Neural cell (in vitro differentiated cells): Measurements from ENCODE around the gene SLC39A13. TPM values are rescaled to one million over a fixed set of nuclear protein-coding genes. Genes with fewer than 3 reads are reported as not detected.

Experiments used
- H2AFZ ChIP-seq: fragments of 200-600, 300-800 bp; sonication (generic), shearing (Covaris generic); 2 replicates; pipeline ENCODE4 v1.6.0; 2014; ENCODE audit warnings: low read depth, mild to moderate bottlenecking, antibody characterized with exemption, low read length, moderate library complexity
- H3F3A ChIP-seq: fragments of 200-600 bp; shearing (Covaris generic); 2 replicates; pipeline ENCODE4 v1.6.1; 2016; ENCODE audit warnings: mild to moderate bottlenecking, moderate library complexity, mixed read lengths, antibody characterized with exemption, low read length; ENCODE audit not compliant: insufficient read depth, poor library complexity, severe bottlenecking
- H3K27ac ChIP-seq: fragments of 200-600, 300-800 bp; sonication (generic), shearing (Covaris generic); 2 replicates; pipeline ENCODE4 v1.5.1; 2014; ENCODE audit warnings: mild to moderate bottlenecking, low read length, moderate library complexity
- H3K27me3 ChIP-seq: fragments of 300-800, 200-600 bp; sonication (generic), shearing (Covaris generic); 2 replicates; pipeline ENCODE4 v1.6.0; 2014; ENCODE audit warnings: mild to moderate bottlenecking, low read depth, low read length, moderate library complexity; ENCODE audit not compliant: insufficient read depth
- H3K36me3 ChIP-seq: fragments of 300-800, 200-600 bp; sonication (generic), shearing (Covaris generic); 2 replicates; pipeline ENCODE4 v1.5.1; 2014; ENCODE audit warnings: mild to moderate bottlenecking, antibody characterized with exemption, low read length, moderate library complexity; ENCODE audit not compliant: insufficient read depth
- H3K4me2 ChIP-seq: fragments of 300-800, 200-600 bp; sonication (generic), shearing (Covaris generic); 2 replicates; pipeline ENCODE4 v1.6.0; 2014; ENCODE audit warnings: mild to moderate bottlenecking, low read length
- H3K4me3 ChIP-seq: fragments of 300-800, 200-600 bp; sonication (generic), shearing (Covaris generic); 2 replicates; pipeline ENCODE4 v1.5.1; 2014; ENCODE audit warnings: mild to moderate bottlenecking, low read length, moderate library complexity
- H3K79me2 ChIP-seq: fragments of 200-600 bp; shearing (Covaris generic); replicated peaks from 2 replicates; pipeline ENCODE4 v1.6.0; 2014; ENCODE audit warnings: mild to moderate bottlenecking, low read length, moderate library complexity; ENCODE audit not compliant: insufficient read depth
- H3K9ac ChIP-seq: fragments of 300-800, 200-600 bp; sonication (generic), shearing (Covaris generic); 2 replicates; pipeline ENCODE4 v1.6.1; 2016; ENCODE audit warnings: mild to moderate bottlenecking, low read length, mixed read lengths
- H3K9me2 ChIP-seq: fragments of 200-600 bp; shearing (Covaris generic); 2 replicates; pipeline ENCODE4 v1.6.1; 2016; ENCODE audit warnings: mild to moderate bottlenecking, low read length, mixed read lengths; ENCODE audit not compliant: insufficient read depth
- H3K9me3 ChIP-seq: fragments of 200-600, 300-800 bp; sonication (generic), shearing (Covaris generic); 2 replicates; pipeline ENCODE4 v1.6.1; 2016; ENCODE audit warnings: mild to moderate bottlenecking, mixed run types, low read length, moderate library complexity, mixed read lengths
- H4K20me1 ChIP-seq: fragments of 200-600 bp; shearing (Covaris generic); 2 replicates; pipeline ENCODE4 v1.6.1; 2016; ENCODE audit warnings: mild to moderate bottlenecking, mixed run types; ENCODE audit not compliant: insufficient read depth
- EP300 ChIP-seq: fragments of 450-650 bp; conservative IDR thresholded peaks from 2 replicates; pipeline ENCODE4 v1.6.1; 2014; ENCODE audit warnings: antibody characterized with exemption, mild to moderate bottlenecking, moderate library complexity; ENCODE audit not compliant: poor library complexity, severe bottlenecking
- EZH2 ChIP-seq: fragments of 200-600, 300-800 bp; shearing (Covaris generic), sonication (generic); IDR thresholded peaks from 2 replicates; pipeline ENCODE4 v1.6.1; 2014; ENCODE audit warnings: antibody characterized with exemption, low read length, borderline replicate concordance, mild to moderate bottlenecking; ENCODE audit not compliant: insufficient read depth, poor library complexity, severe bottlenecking
- MXI1 ChIP-seq: fragments of 450-650 bp; conservative IDR thresholded peaks from 2 replicates; pipeline ENCODE4 v1.6.1; 2014; ENCODE audit warnings: antibody characterized with exemption, mild to moderate bottlenecking; ENCODE audit not compliant: poor library complexity, severe bottlenecking
- POLR2AphosphoS5 ChIP-seq: IDR thresholded peaks from 2 replicates; pipeline ENCODE4 v1.6.1; 2012
- RAD21 ChIP-seq: fragments of 450-650 bp; conservative IDR thresholded peaks from 2 replicates; pipeline ENCODE4 v1.6.1; 2014; ENCODE audit warnings: antibody characterized with exemption, mild to moderate bottlenecking, moderate library complexity
- REST ChIP-seq: IDR thresholded peaks from 2 replicates; pipeline ENCODE4 v1.6.1; 2012; ENCODE audit warnings: borderline replicate concordance
- SMC3 ChIP-seq: fragments of 450-650 bp; conservative IDR thresholded peaks from 2 replicates; pipeline ENCODE4 v1.6.1; 2014; ENCODE audit warnings: antibody characterized with exemption, mild to moderate bottlenecking, moderate library complexity; ENCODE audit not compliant: poor library complexity
- TAF1 ChIP-seq: IDR thresholded peaks from 2 replicates; pipeline ENCODE4 v1.6.1; 2012; ENCODE audit warnings: low read depth
- polyA plus RNA-seq: library from polyadenylated mRNA; depleted of rRNA; stranded (reverse); fragments of >200 nt; gene quantifications from 2 replicates; pipeline ENCODE4 v1.2.3, GENCODE V29; 2014
- TF ChIP-seq, protein P1 (sequence below): fragments of 450-650 bp; IDR thresholded peaks from 2 replicates; pipeline ENCODE4 v1.5.1; 2014; ENCODE audit warnings: antibody characterized with exemption, mild to moderate bottlenecking, moderate library complexity; ENCODE audit not compliant: poor library complexity, severe bottlenecking

SLC39A13 gene
- polyA plus RNA-seq, 1 donor from 2014 or later: 48.0 TPM

GRCh38 chr11:47383071-47383470 lies 25.3 kb upstream of the SLC39A13 start:
- no peaks in the 10 kb centered on the region for H4K20me1 ChIP-seq
- no peak overlapping the region for H3K27ac ChIP-seq
- H3K9me2 ChIP-seq: no peaks in the 10 kb centered on the region
- no peaks in the 10 kb centered on the region for H3K9me3 ChIP-seq
- no peaks in the 10 kb centered on the region for H3K79me2 ChIP-seq
- H3K4me2 ChIP-seq: no peak overlapping the region
- no peaks in the 10 kb centered on the region for H3K36me3 ChIP-seq
- no peaks in the 10 kb centered on the region for H3K27me3 ChIP-seq
- H3K9ac ChIP-seq: no peak overlapping the region
- no peak overlapping the region for H3K4me3 ChIP-seq
- TF ChIP-seq SMC3: no peak
- no peak for TF ChIP-seq REST
- no peak for TF ChIP-seq MXI1
- no peak for TF ChIP-seq EP300
- TF ChIP-seq RAD21: no peak
- TF ChIP-seq TAF1: no peak
- TF ChIP-seq, protein P1, sequence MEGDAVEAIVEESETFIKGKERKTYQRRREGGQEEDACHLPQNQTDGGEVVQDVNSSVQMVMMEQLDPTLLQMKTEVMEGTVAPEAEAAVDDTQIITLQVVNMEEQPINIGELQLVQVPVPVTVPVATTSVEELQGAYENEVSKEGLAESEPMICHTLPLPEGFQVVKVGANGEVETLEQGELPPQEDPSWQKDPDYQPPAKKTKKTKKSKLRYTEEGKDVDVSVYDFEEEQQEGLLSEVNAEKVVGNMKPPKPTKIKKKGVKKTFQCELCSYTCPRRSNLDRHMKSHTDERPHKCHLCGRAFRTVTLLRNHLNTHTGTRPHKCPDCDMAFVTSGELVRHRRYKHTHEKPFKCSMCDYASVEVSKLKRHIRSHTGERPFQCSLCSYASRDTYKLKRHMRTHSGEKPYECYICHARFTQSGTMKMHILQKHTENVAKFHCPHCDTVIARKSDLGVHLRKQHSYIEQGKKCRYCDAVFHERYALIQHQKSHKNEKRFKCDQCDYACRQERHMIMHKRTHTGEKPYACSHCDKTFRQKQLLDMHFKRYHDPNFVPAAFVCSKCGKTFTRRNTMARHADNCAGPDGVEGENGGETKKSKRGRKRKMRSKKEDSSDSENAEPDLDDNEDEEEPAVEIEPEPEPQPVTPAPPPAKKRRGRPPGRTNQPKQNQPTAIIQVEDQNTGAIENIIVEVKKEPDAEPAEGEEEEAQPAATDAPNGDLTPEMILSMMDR: no peak
- no peak for TF ChIP-seq EZH2
- TF ChIP-seq POLR2AphosphoS5: no peak
- H3F3A ChIP-seq: no peaks in the 10 kb centered on the region
- H2AFZ ChIP-seq: no peak overlapping the region

DNA sequence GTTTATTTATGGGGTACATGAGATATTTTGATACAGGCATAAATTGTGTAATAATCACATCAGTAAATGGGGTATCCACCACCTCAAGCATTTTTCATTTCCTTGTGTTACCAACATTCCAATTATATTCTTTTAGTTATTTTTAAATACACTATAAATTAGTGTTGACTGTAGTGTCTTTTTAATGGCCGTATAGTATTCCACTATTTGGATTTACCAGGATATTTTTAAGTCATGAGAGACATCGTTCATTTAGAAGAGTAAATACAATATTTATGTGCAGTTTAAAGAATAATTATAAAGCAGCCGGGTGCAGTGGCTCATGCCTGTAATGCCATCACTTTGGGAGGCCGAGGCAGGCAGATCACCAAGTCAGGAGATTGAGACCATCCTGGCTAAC lies 23.9 kb upstream of the SLC39A13 start:
- TF ChIP-seq SMC3: no peak
- no peaks in the 10 kb centered on the region for H4K20me1 ChIP-seq
- H3K9me3 ChIP-seq: no peaks in the 10 kb centered on the region
- H3K9me2 ChIP-seq: no peaks in the 10 kb centered on the region
- H3K4me2 ChIP-seq: no peak overlapping the region
- H3F3A ChIP-seq: no peaks in the 10 kb centered on the region
- H3K9ac ChIP-seq: no peak overlapping the region
- H3K27ac ChIP-seq: no peak overlapping the region
- no peak overlapping the region for H2AFZ ChIP-seq
- H3K79me2 ChIP-seq: no peaks in the 10 kb centered on the region
- no peaks in the 10 kb centered on the region for H3K36me3 ChIP-seq
- H3K4me3 ChIP-seq: no peak overlapping the region
- H3K27me3 ChIP-seq: no peaks in the 10 kb centered on the region
